Body of pancreas (tissue), 4 donors: ENCODE measurements around the gene CPN2. TPM values are rescaled to one million over a fixed set of nuclear protein-coding genes. Genes with fewer than 3 reads are reported as not detected.

Source experiments
- ATAC-seq: fragments of 150-250 bp; one replicate; pipeline ENCODE4 v1.9.1; 2016
- DNase-seq, 4 donors: peaks; one replicate each; pipeline ENCODE4 v3.0.0-alpha.2; 2019
- H3K27ac ChIP-seq, 4 donors: fragments of 200-600 bp; sonication (generic); 1 replicate in 3 of 4; 2 replicates in 1 of 4; pipeline versions ENCODE4 v1.5.1 to v1.6.1; 2016 to 2019; ENCODE audit warnings: mild to moderate bottlenecking in 1 of 4, mixed read lengths in 1 of 4, moderate library complexity in 1 of 4
- H3K27me3 ChIP-seq, 2 donors: fragments of 200-600 bp; sonication (generic); one replicate each; pipeline ENCODE4 v1.6.0; 2016; ENCODE audit warnings: mild to moderate bottlenecking in 1 of 2
- H3K36me3 ChIP-seq, 2 donors: fragments of 200-600 bp; sonication (generic); replicated peaks in 1 of 2; 2 replicates each; pipeline ENCODE4 v1.5.1; 2016; ENCODE audit warnings: low read depth in 2 of 2; ENCODE audit not compliant: insufficient read depth in 1 of 2
- H3K4me1 ChIP-seq: fragments of 200-600 bp; sonication (generic); one replicate; pipeline ENCODE4 v1.6.0; 2016
- H3K4me3 ChIP-seq, 2 donors: fragments of 200-600 bp; sonication (generic); 1 replicate in 1 of 2; 2 replicates in 1 of 2; pipeline ENCODE4 v1.5.1; 2016 to 2019
- H3K9me3 ChIP-seq, 3 donors: fragments of 200-600 bp; sonication (generic); 1 replicate in 2 of 3; 2 replicates in 1 of 3; pipeline ENCODE4 v1.5.1; 2016
- CTCF ChIP-seq, 7 experiments: fragments of 450-650 bp in 4 of 7; fragments of 200-600 bp in 3 of 7; sonication (generic) in 3 of 7; IDR thresholded peaks; one replicate each; pipeline ENCODE4 v1.5.1; 2016 to 2019; ENCODE audit warnings: antibody characterized with exemption in 7 of 7
- POLR2A ChIP-seq, 3 donors: fragments of 450-650 bp; IDR thresholded peaks; one replicate each; pipeline ENCODE4 v1.6.1; 2016; ENCODE audit warnings: antibody characterized with exemption in 3 of 3, mild to moderate bottlenecking in 2 of 3
- WGBS, 2 donors: methylation state at CpG; one replicate each; pipeline ENCODE4 v1.1.5; 2017; 5-methylcytosine and 5-hydroxymethylcytosine counted together
- intact Hi-C: fragments of 100-400 bp; cut with DNase I; formaldehyde crosslinking; loops from one replicate; pipeline ENCODE4 v1.15.1; 2023
- total RNA-seq, 2 donors: library from RNA; depleted of rRNA; stranded (reverse); fragments of >200 nt; gene quantifications; one replicate each; pipeline ENCODE4 v1.1.0, GENCODE V29; 2016

The CPN2 gene
- total RNA-seq, 2 donors from 2014 or later = not detected

DNA sequence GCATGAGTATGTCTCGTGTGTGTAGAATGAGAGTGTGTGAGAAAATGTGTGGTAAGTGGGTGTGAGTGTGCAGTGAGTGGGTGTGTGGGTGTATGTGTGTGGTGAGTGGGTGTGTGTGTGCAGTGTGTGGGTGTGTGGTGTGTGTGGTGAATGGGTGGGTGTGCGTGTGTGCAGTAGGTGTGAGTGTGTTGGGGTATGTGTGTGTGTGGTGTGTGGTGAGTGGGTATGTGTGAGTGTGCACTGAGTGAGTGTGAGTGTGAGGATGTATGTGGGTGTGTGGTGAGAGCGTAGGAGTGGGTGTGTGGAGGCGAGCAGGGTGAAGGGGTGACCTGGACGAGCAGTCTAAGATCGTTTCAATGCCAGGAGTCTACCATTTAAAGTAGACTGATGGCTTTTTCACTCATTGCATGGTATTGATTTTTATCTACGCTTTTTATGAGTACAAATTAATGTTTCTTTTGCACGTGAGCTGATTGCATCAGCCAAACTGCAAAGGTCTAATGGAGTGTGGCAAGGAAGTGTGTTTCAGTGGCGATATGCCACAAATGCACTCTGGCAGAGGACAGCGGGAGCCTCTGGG, 1.6 kb upstream of the CPN2 start:
- no peaks in the 10 kb centered on the region for H3K9me3 ChIP-seq
- intact Hi-C loops = no loop called here
- no peak for DNase-seq
- no peaks in the 10 kb centered on the region for H3K4me1 ChIP-seq
- no peaks in the 10 kb centered on the region for H3K36me3 ChIP-seq
- no peak overlapping the region for H3K27ac ChIP-seq
- 77 to 80% methylated on average over 10 of the region's 10 CpGs for WGBS, 2 donors
- no peak overlapping the region for H3K4me3 ChIP-seq
- H3K27me3 ChIP-seq = no peaks in the 10 kb centered on the region
- ATAC-seq = no peak
- TF ChIP-seq POLR2A (IDR thresholded peaks at IDR 0.05) = no peak
- no peak for TF ChIP-seq CTCF (IDR thresholded peaks at IDR 0.05)

DNA sequence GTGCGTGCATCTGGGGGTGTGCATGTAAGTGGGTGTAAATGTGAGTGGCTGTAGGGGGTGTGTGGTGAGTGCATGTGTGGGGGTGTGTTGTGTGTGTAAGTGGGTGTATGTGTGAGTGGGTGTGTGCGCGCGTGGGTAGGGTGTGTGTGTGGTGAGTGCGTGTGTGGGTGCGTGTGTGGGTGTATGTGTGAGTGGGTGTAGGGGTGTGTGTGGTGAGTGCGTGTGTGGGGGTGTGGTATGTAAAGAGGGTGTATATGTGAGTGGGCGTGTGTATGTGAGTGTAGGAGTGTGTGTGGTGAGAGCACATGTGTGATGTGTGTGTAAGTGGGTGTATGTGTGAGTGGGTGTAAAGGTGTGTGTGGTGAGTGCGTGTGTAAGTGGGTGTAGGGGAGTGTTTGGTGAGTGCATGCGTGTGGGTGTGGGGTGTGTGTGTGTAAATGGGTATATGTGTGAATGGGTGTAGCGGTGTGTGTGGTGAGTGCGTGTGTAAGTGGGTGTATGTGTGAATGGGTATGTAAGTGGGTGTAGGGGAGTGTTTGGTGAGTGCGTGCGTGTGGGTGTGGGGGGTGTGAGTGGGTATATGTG, 916 bp upstream of the CPN2 start:
- 86 to 87% methylated on average over 14 of the region's 14 CpGs for WGBS, 2 donors
- no peak overlapping the region for H3K27ac ChIP-seq
- ATAC-seq = no peak
- no peaks in the 10 kb centered on the region for H3K36me3 ChIP-seq
- DNase-seq = no peak
- no peaks in the 10 kb centered on the region for H3K4me1 ChIP-seq
- H3K4me3 ChIP-seq = no peak overlapping the region
- no peaks in the 10 kb centered on the region for H3K27me3 ChIP-seq
- H3K9me3 ChIP-seq = no peaks in the 10 kb centered on the region
- intact Hi-C loops = no loop called here
- TF ChIP-seq CTCF (IDR thresholded peaks at IDR 0.05) (no peak), POLR2A (IDR thresholded peaks at IDR 0.05) (no peak)

- Histone ChIP-seq H3K36me3 (no peaks in the 10 kb centered on the region), H3K27me3 (no peaks in the 10 kb centered on the region), H3K9me3 (no peaks in the 10 kb centered on the region), H3K4me1 (no peaks in the 10 kb centered on the region), H3K4me3 (no peak overlapping the region), H3K27ac (no peak overlapping the region)
- TF ChIP-seq CTCF (IDR thresholded peaks at IDR 0.05) (no peak), POLR2A (IDR thresholded peaks at IDR 0.05) (no peak)
- intact Hi-C loops = no loop called here
- DNase-seq (no peak), ATAC-seq (no peak)
- 75 to 81% methylated on average over 3 of the region's 3 CpGs for WGBS, 2 donors
These were observed 429 bp downstream of the CPN2 start for GRCh38 chr3:194350726-194351071.

DNA sequence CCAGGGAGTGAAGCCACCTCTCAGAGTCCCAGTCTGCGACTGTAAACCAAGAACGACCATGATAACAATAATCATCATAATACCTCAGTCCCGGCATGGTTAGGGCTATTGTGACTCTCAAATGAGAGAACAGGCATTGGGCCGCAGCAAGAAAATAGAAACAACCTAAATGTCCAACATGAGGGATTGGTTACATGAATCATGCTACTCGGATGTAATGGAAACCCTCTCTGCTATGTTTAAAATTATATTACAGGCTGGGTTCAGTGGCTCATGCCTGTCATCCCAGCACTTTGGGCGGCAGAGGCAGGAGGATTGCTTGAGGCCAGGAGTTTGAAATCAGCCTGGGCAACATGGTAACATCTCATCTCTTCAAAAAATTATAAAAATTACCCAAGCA, 2.8 kb downstream of the CPN2 start:
- intact Hi-C loops = no loop called here
- no peak overlapping the region for H3K4me3 ChIP-seq
- H3K4me1 ChIP-seq = no peaks in the 10 kb centered on the region
- H3K27ac ChIP-seq = no peak overlapping the region
- no peak for TF ChIP-seq CTCF (IDR thresholded peaks at IDR 0.05)
- no peak for TF ChIP-seq POLR2A (IDR thresholded peaks at IDR 0.05)
- H3K9me3 ChIP-seq = no peaks in the 10 kb centered on the region
- ATAC-seq (no peak), DNase-seq (no peak)
- no peaks in the 10 kb centered on the region for H3K27me3 ChIP-seq
- 67 to 71% methylated on average over 5 to 6 of the region's 6 CpGs for WGBS, 2 donors
- no peaks in the 10 kb centered on the region for H3K36me3 ChIP-seq

DNA sequence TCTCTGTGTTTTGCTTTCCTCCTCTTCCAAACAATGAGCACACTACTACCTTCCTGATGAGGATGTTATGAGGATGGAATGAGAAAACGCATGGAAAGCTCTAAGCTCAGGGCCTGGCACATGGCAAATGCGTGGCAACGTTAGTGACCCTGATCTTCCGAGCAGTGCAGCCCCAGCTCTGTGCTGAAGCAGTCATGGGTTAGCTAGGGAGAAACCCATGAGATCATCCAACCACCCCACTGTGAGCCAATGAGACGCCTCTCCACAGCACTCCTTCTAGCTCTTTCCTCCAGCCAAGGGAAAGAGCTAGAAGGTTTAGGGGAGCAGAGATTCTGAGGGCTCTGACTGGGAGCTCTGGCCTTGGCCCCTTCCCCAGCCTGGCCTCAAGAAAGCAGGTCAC, 4.5 kb downstream of the CPN2 start:
- Histone ChIP-seq H3K9me3 (no peaks in the 10 kb centered on the region), H3K36me3 (no peaks in the 10 kb centered on the region), H3K4me3 (no peak overlapping the region), H3K27me3 (no peaks in the 10 kb centered on the region), H3K4me1 (no peaks in the 10 kb centered on the region), H3K27ac (no peak overlapping the region)
- DNase-seq (no peak), ATAC-seq (no peak)
- intact Hi-C loops = no loop called here
- TF ChIP-seq POLR2A (IDR thresholded peaks at IDR 0.05) (no peak), CTCF (IDR thresholded peaks at IDR 0.05) (no peak)
- WGBS, 2 donors = 42 to 62% methylated on average over 5 of the region's 5 CpGs
